Smooth muscle cell (in vitro differentiated cells): ENCODE measurements around the gene SPOCK1. TPM values are rescaled to one million over a fixed set of nuclear protein-coding genes. Genes with fewer than 3 reads are reported as not detected.

Experiments
- DNase-seq: peaks from one replicate; lab custom pipeline; 2025; ENCODE audit not compliant: unreplicated experiment; lab: John Stamatoyannopoulos, UW
- H2AFZ ChIP-seq: fragments of 200-600 bp; sonication (generic); 2 replicates; pipeline ENCODE4 v1.6.0; 2016; ENCODE audit warnings: antibody characterized with exemption, low read depth, mild to moderate bottlenecking
- H3F3A ChIP-seq: fragments of 200-600 bp; sonication (generic); 2 replicates; pipeline ENCODE4 v1.6.0; 2017; ENCODE audit warnings: antibody characterized with exemption, low read depth
- H3K27ac ChIP-seq: fragments of 200-600 bp; sonication (generic); 2 replicates; pipeline ENCODE4 v1.5.1; 2016; ENCODE audit warnings: low read depth, mild to moderate bottlenecking
- H3K27me3 ChIP-seq: fragments of 200-600 bp; sonication (generic); 2 replicates; pipeline ENCODE4 v1.6.1; 2016; ENCODE audit warnings: low read depth, mild to moderate bottlenecking
- H3K36me3 ChIP-seq: fragments of 200-600 bp; sonication (generic); 2 replicates; pipeline ENCODE4 v1.5.1; 2016; ENCODE audit warnings: low read depth
- H3K4me1 ChIP-seq: fragments of 200-600 bp; sonication (generic); 2 replicates; pipeline ENCODE4 v1.5.1; 2016; ENCODE audit warnings: low read depth
- H3K4me2 ChIP-seq: fragments of 200-600 bp; sonication (generic); 2 replicates; pipeline ENCODE4 v1.6.0; 2016; ENCODE audit warnings: mild to moderate bottlenecking
- H3K4me3 ChIP-seq: fragments of 200-600 bp; sonication (generic); 2 replicates; pipeline ENCODE4 v1.5.1; 2016; ENCODE audit warnings: mild to moderate bottlenecking
- H3K79me2 ChIP-seq: fragments of 200-600 bp; sonication (generic); 2 replicates; pipeline ENCODE4 v1.6.0; 2016; ENCODE audit warnings: low read depth, mild to moderate bottlenecking
- H3K9ac ChIP-seq: fragments of 200-600 bp; sonication (generic); 2 replicates; pipeline ENCODE4 v1.6.0; 2016; ENCODE audit warnings: low read depth
- H3K9me3 ChIP-seq: fragments of 200-600 bp; sonication (generic); replicated peaks from 2 replicates; pipeline ENCODE4 v1.5.1; 2016; ENCODE audit warnings: low read depth
- H4K20me1 ChIP-seq: fragments of 200-600 bp; sonication (generic); 2 replicates; pipeline ENCODE4 v1.6.0; 2016; ENCODE audit warnings: low read depth
- CTCF ChIP-seq: fragments of 200-600 bp; sonication (generic); IDR thresholded peaks from 2 replicates; pipeline ENCODE4 v1.5.1; 2017; ENCODE audit warnings: borderline replicate concordance, mild to moderate bottlenecking, antibody characterized with exemption; ENCODE audit not compliant: insufficient read depth, poor library complexity, severe bottlenecking
- WGBS: methylation state at CpG from one replicate; pipeline ENCODE4 v1.1.7; 2016; ENCODE audit warnings: low lambda C conversion rate; 5-methylcytosine and 5-hydroxymethylcytosine counted together
- polyA plus RNA-seq: library from polyadenylated mRNA; unstranded; fragments of >200 nt; fragmentation: Nextera tagmentation; extraction: Ambion mirVana; gene quantifications from 2 replicates; pipeline ENCODE4 v1.2.1, GENCODE V29; 2016
- total RNA-seq: library from RNA; depleted of rRNA; stranded (reverse); fragments of >200 nt; gene quantifications from 2 replicates; pipeline ENCODE4 v1.2.3, GENCODE V29; 2014

SPOCK1 gene
- total and polyA plus RNA-seq, 2 experiments from 2014 or later, result 56.2 to 80.0 TPM

GRCh38 chr5:137361280-137361679, 137.8 kb downstream of the SPOCK1 start:
- Histone ChIP-seq H3K4me1 (no peaks in the 10 kb centered on the region), H3K9ac (no peak overlapping the region), H3K4me3 (no peak overlapping the region), H3K36me3 (no peaks in the 10 kb centered on the region), H3K27ac (no peak overlapping the region), H4K20me1 (no peaks in the 10 kb centered on the region), H3K27me3 (peaks cover 9% of the 10 kb centered on the region), H3K79me2 (no peaks in the 10 kb centered on the region), H2AFZ (no peak overlapping the region), H3K4me2 (no peak overlapping the region), H3K9me3 (no peaks in the 10 kb centered on the region), H3F3A (no peaks in the 10 kb centered on the region)
- no peak for DNase-seq
- TF ChIP-seq CTCF, result no peak
- 53% methylated on average over 2 of the region's 2 CpGs for WGBS

DNA sequence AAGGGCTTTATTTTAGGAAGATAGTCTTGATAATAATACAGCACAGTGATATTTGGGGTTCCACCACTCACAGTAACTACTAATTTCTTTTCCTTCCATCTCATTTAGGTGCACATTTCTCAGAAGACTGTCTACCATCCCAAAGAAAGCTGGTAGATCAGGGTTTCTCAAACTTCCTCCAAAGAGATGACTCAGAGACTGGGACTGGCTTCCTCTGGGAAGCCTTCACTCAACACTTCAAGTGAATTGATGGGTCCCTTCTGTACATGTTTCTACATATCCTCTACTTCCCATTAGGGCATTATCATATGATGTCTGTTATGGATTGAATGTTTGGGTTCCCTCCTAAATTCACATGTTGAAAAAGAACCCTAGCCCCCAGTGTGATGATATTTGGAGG, 138.5 kb downstream of the SPOCK1 start:
- H2AFZ ChIP-seq, result no peak overlapping the region
- no peaks in the 10 kb centered on the region for H3K4me1 ChIP-seq
- peaks cover 9% of the 10 kb centered on the region for H3K27me3 ChIP-seq
- no peak overlapping the region for H3K4me2 ChIP-seq
- no peak overlapping the region for H3K9ac ChIP-seq
- H3F3A ChIP-seq, result no peaks in the 10 kb centered on the region
- H3K27ac ChIP-seq, result no peak overlapping the region
- no peaks in the 10 kb centered on the region for H3K79me2 ChIP-seq
- H3K36me3 ChIP-seq, result no peaks in the 10 kb centered on the region
- TF ChIP-seq CTCF, result no peak
- no peaks in the 10 kb centered on the region for H4K20me1 ChIP-seq
- no peaks in the 10 kb centered on the region for H3K9me3 ChIP-seq
- DNase-seq, result no peak
- no peak overlapping the region for H3K4me3 ChIP-seq

DNA sequence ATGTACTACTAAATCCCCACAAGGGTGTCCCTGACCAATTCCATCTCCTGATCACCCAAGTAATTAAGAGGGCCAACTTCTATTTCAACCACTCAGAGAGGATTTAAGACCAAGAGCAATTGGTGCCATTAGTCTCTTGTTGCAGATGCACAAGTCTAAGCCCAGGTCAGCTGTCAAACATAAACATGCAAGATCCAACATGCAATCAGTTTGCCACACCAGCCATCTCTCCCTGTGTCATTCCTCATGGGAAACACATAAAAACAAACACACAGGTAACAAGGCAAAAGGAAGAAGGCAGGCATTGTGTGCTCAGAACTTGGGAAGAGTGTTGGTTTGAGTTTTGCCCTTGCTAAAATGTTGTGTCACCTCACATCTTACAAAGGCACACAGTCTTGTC, 139.2 kb downstream of the SPOCK1 start:
- Histone ChIP-seq H3F3A (no peaks in the 10 kb centered on the region), H3K9ac (no peak overlapping the region), H3K27ac (no peak overlapping the region), H3K36me3 (no peaks in the 10 kb centered on the region), H3K27me3 (peaks cover 9% of the 10 kb centered on the region), H3K9me3 (no peaks in the 10 kb centered on the region), H2AFZ (no peak overlapping the region), H4K20me1 (no peaks in the 10 kb centered on the region), H3K4me3 (no peak overlapping the region), H3K4me1 (no peaks in the 10 kb centered on the region), H3K79me2 (no peaks in the 10 kb centered on the region), H3K4me2 (no peak overlapping the region)
- TF ChIP-seq CTCF, result no peak
- no peak for DNase-seq

DNA sequence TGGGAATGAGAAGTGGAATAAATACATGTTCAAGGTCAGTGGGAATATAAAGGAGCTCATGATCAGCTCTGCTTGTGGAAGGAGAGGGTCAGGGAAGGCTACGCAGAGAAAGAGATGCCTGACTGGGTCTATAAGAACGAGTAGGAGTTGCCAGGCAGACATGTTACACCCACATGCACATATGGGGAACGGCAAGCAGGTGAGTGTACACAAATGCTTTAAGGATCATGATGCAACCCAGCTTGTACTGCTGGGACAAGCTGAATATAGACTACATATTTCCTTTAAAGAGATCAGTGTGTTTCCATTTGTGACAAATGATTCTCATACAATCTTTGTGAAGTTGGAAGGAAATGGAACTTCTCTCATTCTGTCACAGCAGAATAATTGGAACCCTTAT, 141.7 kb downstream of the SPOCK1 start:
- Histone ChIP-seq H3K27me3 (peaks cover 9% of the 10 kb centered on the region), H3K9ac (no peak overlapping the region), H3K79me2 (no peaks in the 10 kb centered on the region), H3K4me2 (no peak overlapping the region), H3F3A (no peaks in the 10 kb centered on the region), H3K9me3 (no peaks in the 10 kb centered on the region), H3K4me1 (no peaks in the 10 kb centered on the region), H3K4me3 (no peak overlapping the region), H3K27ac (no peak overlapping the region), H3K36me3 (no peaks in the 10 kb centered on the region), H2AFZ (no peak overlapping the region), H4K20me1 (no peaks in the 10 kb centered on the region)
- TF ChIP-seq CTCF, result no peak
- WGBS, result 79% methylated on average over 3 of the region's 3 CpGs
- DNase-seq, result no peak
